ENCODE measurements around the gene ALG12. TPM values are rescaled to one million over a fixed set of nuclear protein-coding genes. Genes with fewer than 3 reads are reported as not detected.

The ALG12 gene
- total and polyA plus RNA-seq, 2 donors (not counting 1 experiment from before 2014, with no cell fraction given) = 15.2 to 16.6 TPM

- no peaks in the 10 kb centered on the region for H4K20me1 ChIP-seq (ENCODE audit: control insufficient read depth, insufficient read depth, low read length, poor library complexity, severe bottlenecking)
- peaks cover 19% of the 10 kb centered on the region for H3K79me2 ChIP-seq (ENCODE audit: control insufficient read depth, insufficient read depth, low read length)
- peak overlapping the region; percentile 58 for H3K9ac ChIP-seq (ENCODE audit: low read length)
- intact Hi-C loops (cut with micrococcal nuclease) = loop anchor here (1.0 to 10.0 kb wide), 3 partner anchors 15 to 539 kb away; partner anchors contain the start of genes PIM3 and SBF1
- ChIA-PET CTCF (interaction anchor here (0.6 to 2.6 kb wide), 9 partner anchors 11 to 406 kb away, joined by 3 to 17 read pairs (median 5); partner anchors contain the start of gene PIM3), POLR2A (interaction anchor here (0.5 to 3.0 kb wide), 20 partner anchors 8 to 371 kb away, joined by 3 to 94 read pairs (median 8); partner anchors contain the start of genes ALG12, CRELD2, PIM3 and PLXNB2)
- peaks cover 41 to 53% of the 10 kb centered on the region in 2 donors for H3K4me1 ChIP-seq (ENCODE audit: control insufficient read depth in 2 of 2, insufficient read depth in 2 of 2, low read length in 2 of 2)
- H3K9me3 ChIP-seq (ENCODE audit: control extremely low read depth in 1 of 3, control insufficient read depth in 2 of 3, insufficient read depth in 1 of 3, low read length in 2 of 3) = peaks cover 0 to 11% (median 0%) of the 10 kb centered on the region in 3 donors
- peak overlapping the region; percentile 13 for H2AFZ ChIP-seq (ENCODE audit: insufficient read depth, low read depth, low read length, poor library complexity, severe bottlenecking)
- TF ChIP-seq EZH2 (IDR thresholded peaks at IDR 0.05; ENCODE audit: borderline replicate concordance, insufficient read depth, low read depth, low read length, poor library complexity, severe bottlenecking) (no peak), CTCF (IDR thresholded peaks at IDR 0.05) (no peak)
- no peaks in the 10 kb centered on the region for H3K9me3 Mint-ChIP-seq (ENCODE audit: insufficient read depth)
- 3% methylated on average over 52 of the region's 52 CpGs for WGBS (ENCODE audit: insufficient coverage)
- H3K27ac ChIP-seq (ENCODE audit: low read length in 2 of 2) = peak overlapping the region; percentile 91 to 92
- no peaks in the 10 kb centered on the region for H3K27me3 Mint-ChIP-seq
- H3K4me3 Mint-ChIP-seq = peak overlapping the region; percentile 66
- peak overlapping the region in 4 of 5 experiments; percentile 41 to 56 (median 50) for H3K4me3 ChIP-seq (ENCODE audit: control extremely low read depth in 1 of 5, extremely low read depth in 1 of 5, insufficient read depth in 1 of 5, low read depth in 2 of 5, low read length in 4 of 5)
- peaks cover 27% of the 10 kb centered on the region for H3K4me1 Mint-ChIP-seq
- ATAC-seq (ENCODE audit: low read depth) (peak; percentile 73), DNase-seq (peak; percentile 98)
- H3K36me3 ChIP-seq (replicated peaks in 1 of 2; ENCODE audit: control extremely low read depth in 1 of 2, control insufficient read depth in 1 of 2, extremely low read depth in 1 of 2, insufficient read depth in 2 of 2, low read length in 1 of 2) = no peaks in the 10 kb centered on the region
- H3K4me2 ChIP-seq (replicated peaks; ENCODE audit: low read depth, low read length, poor library complexity, severe bottlenecking) = peak overlapping the region; percentile 86
- peak overlapping the region; percentile 82 for H3K27ac Mint-ChIP-seq
- no peaks in the 10 kb centered on the region for H3K27me3 ChIP-seq (replicated peaks in 1 of 4; ENCODE audit: control extremely low read depth in 1 of 4, control insufficient read depth in 3 of 4, insufficient read depth in 4 of 4, low read length in 3 of 4)
Observed at GRCh38 chr22:49936018-49936972, 18.1 kb upstream of the ALG12 start.

Data from B cell (primary cell).